ENCODE measurements around the gene ANO5.
A peak's percentile ranks its signal among the peaks of the same experiment; 100 is the strongest.

The ANO5 gene, protein sequence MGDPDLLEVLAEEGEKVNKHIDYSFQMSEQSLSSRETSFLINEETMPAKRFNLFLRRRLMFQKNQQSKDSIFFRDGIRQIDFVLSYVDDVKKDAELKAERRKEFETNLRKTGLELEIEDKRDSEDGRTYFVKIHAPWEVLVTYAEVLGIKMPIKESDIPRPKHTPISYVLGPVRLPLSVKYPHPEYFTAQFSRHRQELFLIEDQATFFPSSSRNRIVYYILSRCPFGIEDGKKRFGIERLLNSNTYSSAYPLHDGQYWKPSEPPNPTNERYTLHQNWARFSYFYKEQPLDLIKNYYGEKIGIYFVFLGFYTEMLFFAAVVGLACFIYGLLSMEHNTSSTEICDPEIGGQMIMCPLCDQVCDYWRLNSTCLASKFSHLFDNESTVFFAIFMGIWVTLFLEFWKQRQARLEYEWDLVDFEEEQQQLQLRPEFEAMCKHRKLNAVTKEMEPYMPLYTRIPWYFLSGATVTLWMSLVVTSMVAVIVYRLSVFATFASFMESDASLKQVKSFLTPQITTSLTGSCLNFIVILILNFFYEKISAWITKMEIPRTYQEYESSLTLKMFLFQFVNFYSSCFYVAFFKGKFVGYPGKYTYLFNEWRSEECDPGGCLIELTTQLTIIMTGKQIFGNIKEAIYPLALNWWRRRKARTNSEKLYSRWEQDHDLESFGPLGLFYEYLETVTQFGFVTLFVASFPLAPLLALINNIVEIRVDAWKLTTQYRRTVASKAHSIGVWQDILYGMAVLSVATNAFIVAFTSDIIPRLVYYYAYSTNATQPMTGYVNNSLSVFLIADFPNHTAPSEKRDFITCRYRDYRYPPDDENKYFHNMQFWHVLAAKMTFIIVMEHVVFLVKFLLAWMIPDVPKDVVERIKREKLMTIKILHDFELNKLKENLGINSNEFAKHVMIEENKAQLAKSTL

DNA sequence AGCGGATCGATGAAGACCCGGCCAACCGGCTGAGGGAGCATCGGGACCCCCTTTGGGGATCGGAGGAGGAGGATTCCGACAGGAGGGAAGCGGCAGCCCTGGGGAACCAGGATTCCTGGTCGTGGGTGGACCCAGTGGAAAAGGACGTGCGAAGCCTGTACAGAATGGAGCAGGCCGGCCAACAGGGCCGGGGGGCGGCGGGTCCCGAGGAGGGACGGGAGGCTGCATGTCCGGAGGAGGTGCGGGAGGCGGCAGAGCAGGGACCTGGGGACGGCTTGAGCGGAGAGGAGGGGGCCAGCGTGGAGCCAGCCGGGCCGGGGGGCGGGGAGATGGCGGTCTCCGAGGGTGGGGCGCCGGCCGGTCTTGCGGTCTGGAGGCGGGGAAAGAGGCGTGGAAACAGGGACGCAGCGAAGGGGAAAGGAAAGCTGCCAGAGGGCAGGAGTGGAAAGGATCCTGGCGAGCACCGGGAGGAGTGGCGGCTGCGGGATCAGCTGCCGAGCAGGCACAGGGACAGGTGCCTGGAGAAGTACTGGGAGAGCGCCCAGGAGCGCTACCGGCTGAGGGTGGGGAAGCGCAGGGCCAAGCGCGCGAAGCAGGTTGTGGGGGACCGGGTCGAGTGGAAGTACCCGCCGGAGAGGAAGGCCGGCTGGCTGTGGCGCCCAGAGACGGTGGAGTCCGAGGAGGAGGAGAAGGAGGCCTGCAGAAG lies at the start of gene ANO5:
Gene ANO5 (plus strand): TSS at position 444 of the 706 bp plus-strand sequence. CDS start 408 bp downstream, outside the sequence.
- DNase-seq (ENCODE audit: low spot score) (peak; percentile 82), FAIRE-seq (no peak)

DNA sequence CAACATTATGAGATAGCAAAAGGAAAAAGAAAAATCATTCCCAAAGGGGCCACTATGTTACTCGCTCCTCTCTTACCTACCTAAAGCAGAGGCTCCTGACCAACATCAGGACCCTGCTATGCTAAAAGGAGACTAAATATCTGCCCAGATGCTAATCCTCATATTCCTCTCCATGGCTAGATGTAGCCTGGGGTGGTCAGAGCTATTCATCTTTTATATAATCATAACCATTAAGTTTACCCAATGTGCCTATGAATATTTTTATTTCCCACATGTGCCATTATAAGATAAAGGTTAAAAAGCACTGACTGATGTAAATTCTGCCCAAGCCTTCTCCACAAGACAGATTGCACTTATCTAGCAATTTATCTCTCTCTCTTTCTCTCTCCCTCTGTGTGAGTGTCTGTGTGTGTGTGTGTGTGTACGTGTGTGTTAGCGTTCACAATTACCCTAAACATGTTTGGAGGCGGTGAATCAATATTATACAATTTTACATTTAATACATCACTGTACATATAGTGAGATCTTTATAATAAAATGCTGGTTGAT lies 41.2 kb upstream of the ANO5 start:
- DNase-seq (ENCODE audit: low spot score) = no peak
- FAIRE-seq = no peak

DNA sequence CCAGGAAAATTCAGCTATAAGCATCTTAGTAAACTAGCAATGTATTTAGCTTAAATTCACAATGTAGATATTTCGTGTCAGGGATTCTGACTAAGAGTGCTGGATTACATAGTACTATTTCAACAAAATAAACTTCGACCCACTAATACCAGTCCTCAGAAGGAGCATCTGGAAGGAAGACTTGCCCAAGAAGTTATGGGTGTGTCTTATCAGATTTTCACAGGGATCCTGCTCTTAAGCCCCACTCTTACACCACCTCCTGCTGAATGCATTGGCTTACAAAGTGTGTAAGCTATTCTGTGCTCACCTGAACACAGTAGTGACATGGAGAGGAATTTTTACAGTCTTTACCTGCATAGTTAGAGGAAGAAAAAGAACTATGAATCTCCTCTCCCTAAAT lies 35.4 kb upstream of the ANO5 start:
- FAIRE-seq (no peak), DNase-seq (ENCODE audit: low spot score) (no peak)

DNA sequence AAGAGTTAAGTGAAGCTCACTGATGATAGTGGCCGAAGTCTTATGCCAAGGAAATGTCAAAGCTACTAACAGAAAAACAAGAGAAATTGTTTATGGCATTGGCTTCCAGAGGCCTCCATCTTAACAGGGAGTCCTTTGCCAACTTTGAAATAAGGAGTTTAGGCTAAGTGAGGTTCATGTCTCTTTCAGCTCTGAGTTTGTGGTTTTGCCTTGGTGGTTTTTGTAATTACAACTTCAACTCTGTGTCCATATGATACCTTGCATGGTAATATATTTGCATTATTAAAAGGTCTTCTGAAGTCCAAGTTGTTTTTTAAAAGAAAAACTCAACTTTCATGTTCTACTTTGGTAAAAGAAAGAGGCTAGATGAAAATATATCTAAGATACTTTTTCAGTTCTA lies 31.4 kb upstream of the ANO5 start:
- no peak for DNase-seq (ENCODE audit: low spot score)
- FAIRE-seq = no peak

DNA sequence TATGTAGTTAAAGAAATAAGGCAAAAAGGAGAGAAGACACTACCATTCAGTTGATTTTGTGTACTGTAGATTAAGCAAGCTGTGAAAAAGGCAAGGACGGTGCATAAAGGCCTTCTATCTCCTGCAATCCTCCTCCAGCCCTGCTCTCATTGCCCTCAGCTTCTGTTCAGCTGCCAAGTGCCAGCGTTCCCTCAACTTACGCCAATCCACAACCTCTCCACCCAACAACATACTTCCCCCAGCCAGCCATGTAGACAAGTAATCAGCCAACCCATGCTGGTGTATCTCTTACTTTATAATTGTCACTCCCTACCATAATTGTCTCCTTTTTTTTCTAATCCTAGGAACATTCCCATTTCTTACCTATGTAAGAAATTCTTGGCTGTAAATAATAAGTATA lies 30.1 kb upstream of the ANO5 start:
- DNase-seq (ENCODE audit: low spot score) (no peak), FAIRE-seq (no peak)

DNA sequence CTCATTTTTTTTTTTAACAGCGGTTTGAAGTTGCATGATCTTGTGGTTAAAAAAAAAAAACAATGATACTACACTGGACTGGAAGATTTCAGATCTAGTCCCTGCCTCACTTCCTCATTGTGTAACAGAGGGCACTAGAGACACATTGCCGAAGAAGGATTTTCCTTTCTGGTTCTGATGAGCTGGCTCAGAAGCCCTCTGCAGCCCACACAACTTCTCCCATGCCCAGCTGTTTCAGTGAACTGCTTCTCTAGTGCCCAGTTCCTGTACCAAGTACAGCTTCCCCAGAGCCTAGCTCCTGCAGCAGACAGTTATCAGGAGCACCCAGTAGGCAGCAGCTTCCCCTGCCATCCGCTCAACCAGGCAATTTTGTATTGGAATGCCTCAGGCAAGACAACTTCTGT lies 29.5 kb upstream of the ANO5 start:
- DNase-seq (ENCODE audit: low spot score) (peak; percentile 6), FAIRE-seq (no peak)

DNA sequence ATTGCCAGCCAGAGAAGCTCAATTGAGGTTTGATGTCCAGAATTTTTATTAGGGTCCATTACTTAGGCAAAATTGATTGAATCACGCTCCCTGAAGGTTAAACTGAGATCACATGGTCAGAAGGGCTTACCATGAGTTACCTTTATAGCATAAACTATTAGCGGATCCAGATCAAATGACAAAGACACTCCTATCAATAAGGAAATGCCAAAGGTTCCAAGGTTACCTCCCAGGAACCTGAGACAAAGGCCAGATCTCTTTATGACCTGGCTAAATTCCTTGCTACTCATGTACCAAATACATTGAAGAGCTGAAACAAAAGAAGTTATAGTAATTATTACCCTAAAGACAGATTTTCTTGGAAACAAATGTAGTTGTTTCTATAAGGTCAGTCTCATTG lies 27.8 kb upstream of the ANO5 start:
- no peak for FAIRE-seq
- DNase-seq (ENCODE audit: low spot score) = no peak

DNA sequence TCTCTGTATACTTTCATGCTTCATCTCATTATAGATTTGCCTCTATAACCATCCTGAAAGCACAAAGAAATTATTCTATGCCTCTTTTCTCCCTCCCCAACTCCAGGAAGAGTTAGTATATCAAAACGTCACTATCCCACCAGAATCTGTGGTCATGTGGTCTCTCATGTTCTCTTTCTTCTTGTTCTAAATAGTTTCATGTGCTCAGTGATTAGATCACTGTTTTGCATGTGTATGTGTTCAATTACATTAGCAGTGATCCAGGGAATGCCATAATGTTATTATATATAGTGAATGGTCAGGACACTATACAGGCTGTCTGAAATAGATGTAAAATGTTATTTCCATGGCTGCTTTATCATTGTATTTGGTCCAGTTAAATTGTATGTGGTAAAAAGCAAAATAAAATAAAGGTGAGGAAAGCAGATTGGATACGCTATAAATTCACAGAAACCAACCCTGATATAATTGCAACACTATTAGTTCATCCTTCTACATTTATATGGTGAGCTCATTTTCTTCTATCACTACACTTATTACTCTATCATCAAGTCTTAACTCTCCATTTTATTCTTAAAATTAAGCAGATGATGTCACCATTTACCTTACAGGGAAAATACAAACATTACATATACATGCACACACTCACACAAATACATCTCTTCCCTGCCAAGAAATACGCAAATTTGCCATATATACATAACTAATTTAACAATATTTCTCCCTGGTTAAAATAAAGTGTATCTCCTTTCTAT lies 26.9 kb upstream of the ANO5 start:
- FAIRE-seq = no peak
- no peak for DNase-seq (ENCODE audit: low spot score)

DNA sequence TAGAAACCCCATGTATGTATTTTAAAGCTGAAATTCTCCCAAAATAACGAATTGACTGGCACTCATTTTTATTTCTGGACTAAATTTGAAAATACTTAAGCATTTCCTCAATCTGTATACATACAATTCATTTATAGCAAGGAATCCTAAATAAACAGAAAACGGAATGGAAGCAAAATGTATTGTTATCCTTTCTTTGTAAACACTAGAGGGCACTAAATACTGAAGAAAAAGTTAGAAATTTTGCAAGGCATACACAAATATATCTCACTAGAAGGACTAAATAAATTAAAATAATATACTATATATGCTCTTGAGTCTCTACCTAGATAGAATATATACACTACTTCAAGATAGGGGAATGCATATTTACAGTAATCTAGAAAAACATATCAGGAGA lies 23.1 kb upstream of the ANO5 start:
- FAIRE-seq = no peak
- no peak for DNase-seq (ENCODE audit: low spot score)

DNA sequence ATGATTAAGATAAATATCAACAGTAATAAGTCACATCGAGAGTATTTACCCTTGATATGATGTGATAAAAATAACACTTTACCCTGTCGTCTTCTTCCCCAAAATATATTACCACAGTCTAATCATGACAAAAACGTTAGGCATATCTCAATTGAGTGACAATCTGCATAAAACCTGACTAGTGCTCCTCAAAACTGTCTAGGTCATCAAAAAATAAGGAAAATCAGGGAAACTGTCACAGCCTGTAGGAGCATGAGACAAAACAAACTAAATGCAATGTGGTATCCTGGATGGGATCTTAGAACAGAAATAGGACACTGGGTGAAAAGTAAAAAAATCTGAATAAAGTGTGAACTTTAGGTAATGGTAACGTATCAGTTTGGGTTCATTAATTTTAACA lies 19.4 kb upstream of the ANO5 start:
- no peak for FAIRE-seq
- DNase-seq (ENCODE audit: low spot score) = no peak

DNA sequence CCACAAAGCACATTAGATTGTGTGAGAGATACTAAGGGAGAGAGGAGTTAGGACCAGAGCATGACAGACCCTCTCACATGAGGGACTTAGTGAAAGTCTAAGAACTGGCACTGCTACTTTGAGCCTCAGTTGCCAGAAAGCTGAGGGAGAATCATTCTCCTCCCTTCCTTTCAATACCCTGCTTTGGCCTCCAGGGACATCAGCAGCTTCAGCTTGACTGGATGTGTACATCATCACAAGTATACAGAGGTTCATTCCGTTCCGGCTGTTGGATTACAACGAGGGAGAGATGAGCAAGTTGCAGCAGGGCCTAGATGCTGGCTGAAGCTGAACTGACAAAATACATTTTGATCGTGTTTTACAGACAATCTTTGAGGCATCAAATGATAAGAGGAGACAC lies 15.7 kb upstream of the ANO5 start:
- DNase-seq (ENCODE audit: low spot score) (peak; percentile 5), FAIRE-seq (no peak)

DNA sequence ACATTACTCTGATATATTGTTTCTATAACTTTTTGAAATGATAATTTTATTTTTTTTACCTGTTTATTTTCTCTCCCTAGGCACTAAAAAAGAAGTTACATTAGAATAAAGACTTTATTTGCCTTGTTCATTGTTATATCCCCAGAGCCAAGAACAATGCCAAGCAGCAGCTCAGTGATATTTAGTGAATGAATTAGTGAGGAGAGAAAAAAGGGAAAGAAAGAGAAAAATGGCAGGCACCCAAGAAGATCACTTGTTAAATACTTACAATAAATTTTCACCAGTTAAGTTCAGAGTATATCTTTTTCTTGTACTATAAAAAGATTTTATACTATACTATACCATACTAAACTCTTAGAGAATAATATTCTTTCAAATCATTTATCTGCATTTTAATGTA lies 13.3 kb upstream of the ANO5 start:
- FAIRE-seq (no peak), DNase-seq (ENCODE audit: low spot score) (no peak)

DNA sequence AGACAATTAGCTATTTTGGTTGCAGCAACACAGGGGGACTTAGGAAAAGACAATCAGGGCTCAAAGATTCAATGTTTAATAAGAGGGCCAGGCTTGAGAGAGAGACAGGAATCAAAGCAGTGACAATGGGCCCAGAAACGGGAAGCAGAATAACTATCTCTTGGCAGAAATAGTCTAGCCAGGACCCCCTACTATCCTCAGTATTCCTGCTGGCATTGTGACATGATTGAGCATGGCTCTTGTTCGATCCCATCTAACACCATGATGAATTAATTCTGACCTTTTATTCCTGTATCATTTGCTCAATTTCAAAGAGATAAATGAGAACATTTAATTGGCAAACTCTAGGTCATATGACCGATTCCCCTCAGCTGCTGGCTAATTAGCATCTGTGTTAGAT lies 12.8 kb upstream of the ANO5 start:
- DNase-seq (ENCODE audit: low spot score) = no peak
- FAIRE-seq = no peak

DNA sequence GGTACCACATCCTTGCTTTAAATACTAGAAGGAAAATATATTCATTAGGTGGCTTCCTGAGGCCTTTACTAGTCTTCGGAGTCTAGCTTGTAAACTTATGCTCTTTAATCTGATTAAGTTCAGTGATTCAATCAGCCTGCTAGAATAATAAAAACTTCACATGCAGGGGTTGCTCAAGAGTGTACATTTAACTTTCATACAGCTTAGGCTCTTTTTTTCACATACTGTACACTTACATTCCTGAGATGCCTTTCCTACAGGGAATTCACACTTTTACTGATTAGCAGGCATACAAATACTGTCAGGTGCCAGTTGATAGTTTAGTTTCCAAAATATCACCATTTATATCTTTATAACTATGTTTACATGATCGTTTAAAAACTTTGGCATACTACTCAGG lies 3.2 kb upstream of the ANO5 start:
- FAIRE-seq = no peak
- no peak for DNase-seq (ENCODE audit: low spot score)

DNA sequence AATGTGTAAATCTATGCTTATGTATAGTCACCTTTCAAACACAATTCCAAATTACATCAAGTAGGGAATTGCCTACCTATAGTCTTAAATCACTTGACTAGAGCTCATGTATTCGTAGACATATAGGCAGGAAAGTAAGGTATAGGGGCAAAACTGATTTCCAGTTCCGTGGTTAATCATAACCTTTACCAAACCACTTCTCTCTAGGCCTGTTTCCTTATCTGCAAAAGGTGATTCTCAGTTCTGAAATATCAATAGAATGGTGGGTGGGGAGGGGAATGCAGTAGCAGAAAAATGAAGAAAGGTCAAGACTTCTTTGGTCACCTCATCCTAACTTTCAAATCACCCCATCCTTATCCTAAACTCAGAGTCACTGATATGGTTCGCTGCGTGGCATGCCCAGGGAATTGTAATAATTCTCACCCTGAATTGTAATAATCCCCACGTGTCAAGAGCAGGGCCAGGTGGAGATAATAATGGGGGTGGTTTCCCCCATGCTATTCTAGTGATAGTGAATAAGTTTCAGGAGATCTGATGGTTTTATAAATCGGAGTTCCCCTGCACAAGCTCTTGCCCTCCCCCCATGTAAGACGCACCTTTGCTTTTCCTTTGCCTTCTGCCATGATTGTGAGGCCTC lies 1.9 kb upstream of the ANO5 start:
- FAIRE-seq (no peak), DNase-seq (ENCODE audit: low spot score) (no peak)

DNA sequence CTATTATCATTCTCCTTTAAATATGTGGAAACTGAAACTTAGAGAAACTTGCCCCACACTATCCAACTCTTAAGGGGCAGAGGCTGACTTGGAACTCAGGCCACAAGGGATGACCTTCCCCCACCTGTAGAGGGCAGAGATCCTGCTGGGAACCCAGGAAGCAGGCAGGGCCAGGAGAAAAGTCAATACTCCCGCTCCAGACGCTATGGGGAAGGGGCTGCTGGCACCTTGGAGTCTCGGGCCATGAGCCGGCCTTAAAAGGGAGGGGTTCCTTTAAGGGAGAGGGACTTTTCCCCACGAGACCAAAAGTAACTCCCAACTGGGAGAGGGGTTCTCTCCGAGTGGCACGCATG lies 620 bp upstream of the ANO5 start:
- DNase-seq (ENCODE audit: low spot score) = peak; percentile 67
- no peak for FAIRE-seq

DNA sequence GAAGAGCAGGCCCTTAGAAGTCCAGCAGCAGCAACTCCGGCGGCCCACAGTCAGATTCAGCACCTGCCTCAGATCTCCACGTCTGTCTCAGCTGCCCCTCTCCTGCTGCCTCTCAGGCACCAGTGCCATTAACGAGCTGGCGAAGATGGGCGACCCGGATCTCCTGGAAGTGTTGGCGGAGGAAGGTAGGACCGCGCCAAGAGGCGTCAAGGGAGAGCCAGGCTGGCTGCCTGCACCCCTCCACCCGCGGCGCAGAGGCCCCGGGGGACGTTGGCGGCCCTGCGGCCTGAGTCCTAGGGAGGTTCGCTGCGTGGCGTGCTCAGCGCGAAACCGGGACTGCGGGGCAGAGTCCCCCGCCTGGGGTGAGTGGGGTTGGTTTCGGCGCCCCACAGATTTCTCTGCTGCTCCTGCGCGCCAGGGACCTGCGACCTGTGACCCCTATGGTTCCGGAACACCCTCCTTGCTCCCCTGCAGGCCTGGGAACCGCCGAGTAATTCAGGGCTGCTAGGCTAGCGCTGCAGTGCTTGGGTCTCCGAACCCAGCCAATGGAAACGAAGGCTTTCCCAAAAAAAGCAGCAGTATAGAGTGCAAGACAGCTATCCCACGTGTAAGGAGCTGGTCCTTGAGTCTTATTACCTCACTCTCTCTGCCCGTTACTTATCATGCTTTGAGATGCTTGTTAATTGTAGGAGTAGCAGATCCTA lies 615 bp downstream of the ANO5 start:
- no peak for FAIRE-seq
- peak; percentile 36 for DNase-seq (ENCODE audit: low spot score)

DNA sequence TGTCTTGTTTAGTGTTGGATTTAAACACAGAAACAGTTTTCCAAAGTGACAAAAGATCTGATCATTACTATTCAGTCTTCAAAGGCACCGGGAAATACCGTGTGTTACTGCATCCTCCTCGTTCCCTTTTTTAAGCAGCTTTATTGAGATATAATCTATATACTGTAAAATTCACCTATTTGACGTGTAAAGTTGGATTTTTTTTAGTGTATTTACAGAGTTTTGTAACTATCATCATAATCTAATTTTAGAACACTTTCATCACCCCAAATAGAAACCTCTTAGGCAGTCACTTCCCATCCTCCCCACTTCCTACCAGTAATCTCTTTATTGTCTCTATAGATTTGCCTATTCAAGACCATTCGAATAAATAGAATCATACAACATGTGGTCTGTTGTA lies 1.4 kb downstream of the ANO5 start:
- FAIRE-seq = no peak
- DNase-seq (ENCODE audit: low spot score) = no peak

DNA sequence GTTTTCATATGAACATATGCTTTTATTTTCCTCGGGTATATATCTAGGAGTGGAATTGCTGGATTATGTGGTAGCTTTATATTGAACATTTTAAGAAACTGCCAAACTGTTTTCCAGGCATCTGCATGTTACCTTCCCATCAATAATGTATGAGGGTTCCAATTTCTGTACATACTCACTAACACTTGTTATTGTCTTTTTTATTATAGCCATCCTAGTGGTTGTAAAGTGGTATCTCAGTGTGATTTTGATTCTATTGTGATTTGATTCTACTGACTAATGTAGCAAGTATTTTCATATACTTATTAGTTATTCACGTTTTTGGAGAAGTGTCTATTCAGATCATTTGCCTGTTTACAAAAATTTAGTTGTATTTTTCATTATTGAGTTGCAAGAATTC lies 2.0 kb downstream of the ANO5 start:
- no peak for FAIRE-seq
- no peak for DNase-seq (ENCODE audit: low spot score)
